WTC11 (cell line): ENCODE data around the gene TMEM45B. TPM values are rescaled to one million over a fixed set of nuclear protein-coding genes. Genes with fewer than 3 reads are reported as not detected.

Source experiments
- total RNA-seq: library from RNA; stranded (reverse); gene quantifications from 3 replicates; pipeline ENCODE4 v1.2.3, GENCODE V29; 2021

The TMEM45B gene
- total RNA-seq, 1 experiment from 2014 or later: 0.59 TPM

Other genes starting within 250 kb of the TMEM45B start
- gene NFRKB, start 79.7 kb downstream of the TMEM45B start, total RNA-seq: 30.7 to 35.5 TPM (median 31.4 TPM) in 3 replicates
- gene PRDM10, start 187.0 kb downstream of the TMEM45B start, total RNA-seq: 15.8 to 18.9 TPM (median 17.9 TPM) in 3 replicates